Suppressor macrophage (primary cell): Measurements from ENCODE around the gene MYO1G.
"Not testable (repeated sequence)": the region's sequence is repeated elsewhere in the genome, so short reads cannot be mapped to it uniquely, and the experiment has no call there.

Source experiments
- DNase-seq, 4 experiments: peaks; one replicate each; pipeline ENCODE4 v3.0.0-alpha.2; 2020 to 2022

Gene MYO1G

GRCh38 chr7:44999245-45000092, 20.7 kb upstream of the MYO1G start:
- peak; percentile 99 to 100 (median 100) for DNase-seq

GRCh38 chr7:44998153-44998871, 19.5 kb upstream of the MYO1G start:
- DNase-seq: peak in 3 of 4 experiments; percentile 39 to 50 (median 50)

- no peak for DNase-seq
Measured at GRCh38 chr7:44995555-44996493, 17.0 kb upstream of the MYO1G start.

GRCh38 chr7:44994877-44995554, 16.2 kb upstream of the MYO1G start:
- no peak for DNase-seq

GRCh38 chr7:44992004-44992795, 13.4 kb upstream of the MYO1G start:
- not testable (repeated sequence) for DNase-seq

GRCh38 chr7:44990109-44991023, 11.6 kb upstream of the MYO1G start:
- DNase-seq: peak in 1 of 4 experiments; percentile 38

GRCh38 chr7:44989132-44989531, 10.3 kb upstream of the MYO1G start:
- DNase-seq: no peak

- no peak for DNase-seq
Measured at GRCh38 chr7:44988701-44989100, 9.9 kb upstream of the MYO1G start.

- DNase-seq: no peak
Measured at GRCh38 chr7:44987996-44988395, 9.2 kb upstream of the MYO1G start.

- DNase-seq: no peak
Measured at GRCh38 chr7:44987457-44987856, 8.6 kb upstream of the MYO1G start.

GRCh38 chr7:44986218-44987053, 7.6 kb upstream of the MYO1G start:
- DNase-seq: peak; percentile 97 to 98 (median 98)

GRCh38 chr7:44985900-44986217, 7.0 kb upstream of the MYO1G start:
- no peak for DNase-seq

- DNase-seq: no peak
Measured at GRCh38 chr7:44985033-44985695, 6.3 kb upstream of the MYO1G start.

GRCh38 chr7:44984478-44984758, 5.6 kb upstream of the MYO1G start:
- no peak for DNase-seq

- DNase-seq: no peak
Measured at GRCh38 chr7:44983742-44984477, 5.1 kb upstream of the MYO1G start.

GRCh38 chr7:44982970-44983369, 4.2 kb upstream of the MYO1G start:
- no peak for DNase-seq

GRCh38 chr7:44982535-44982923, 3.7 kb upstream of the MYO1G start:
- DNase-seq: no peak

GRCh38 chr7:44981035-44981706, 2.4 kb upstream of the MYO1G start:
- DNase-seq: peak in 1 of 4 experiments; percentile 14
